CD4-positive, alpha-beta T cell treated with Interleukin-15 for 4 hours (primary cell): ENCODE data around the gene PSMD12.

Source experiments
- DNase-seq: peaks from one replicate; pipeline ENCODE4 v3.0.0-alpha.2; 2020; ENCODE audit warnings: low spot score

The PSMD12 gene

GRCh38 chr17:67386965-67387551 is 20.7 kb upstream of the PSMD12 start:
- DNase-seq = peak; percentile 66

- no peak for DNase-seq
Observed at GRCh38 chr17:67385122-67385988, 19.0 kb upstream of the PSMD12 start.

- no peak for DNase-seq
Observed at GRCh38 chr17:67381929-67382257, 15.5 kb upstream of the PSMD12 start.

- DNase-seq = no peak
Observed at GRCh38 chr17:67379251-67379630, 12.9 kb upstream of the PSMD12 start.

- peak; percentile 81 for DNase-seq
Observed at GRCh38 chr17:67378454-67379250, 12.3 kb upstream of the PSMD12 start.

GRCh38 chr17:67377488-67378453 is 11.4 kb upstream of the PSMD12 start:
- DNase-seq = peak; percentile 38

- DNase-seq = peak; percentile 86
Observed at GRCh38 chr17:67376737-67377487, 10.5 kb upstream of the PSMD12 start, which contains the start of gene PITPNC1. PITPNC1 (plus strand) TSS chr17:67377281.

- DNase-seq = no peak
Observed at GRCh38 chr17:67376415-67376736, 10.0 kb upstream of the PSMD12 start.

GRCh38 chr17:67375716-67376115 is 9.3 kb upstream of the PSMD12 start:
- no peak for DNase-seq

- no peak for DNase-seq
Observed at GRCh38 chr17:67375054-67375427, 8.7 kb upstream of the PSMD12 start.

GRCh38 chr17:67374329-67375053 is 8.1 kb upstream of the PSMD12 start:
- DNase-seq = peak; percentile 88

GRCh38 chr17:67372751-67373150 is 6.4 kb upstream of the PSMD12 start:
- DNase-seq = no peak

- DNase-seq = no peak
Observed at GRCh38 chr17:67369676-67370075, 3.3 kb upstream of the PSMD12 start.

GRCh38 chr17:67365738-67366192 is 612 bp downstream of the PSMD12 start:
- peak; percentile 44 for DNase-seq

- DNase-seq = no peak
Observed at GRCh38 chr17:67364847-67365737, 1.3 kb downstream of the PSMD12 start.

- no peak for DNase-seq
Observed at GRCh38 chr17:67362173-67362572, 4.2 kb downstream of the PSMD12 start.

GRCh38 chr17:67360880-67361279 is 5.5 kb downstream of the PSMD12 start:
- no peak for DNase-seq

GRCh38 chr17:67359960-67360791 is 6.2 kb downstream of the PSMD12 start:
- peak; percentile 66 for DNase-seq
